Activated T-helper 2 cell treated with anti-CD3 and anti-CD28 coated beads, Interferon-gamma antibody, Interleukin-2, Interleukin-4, amounts not matched to agents 10 μg/mL and 5 μg/mL and 100 μg/mL, durations not matched to agents 14 hours and 24 hours and 36 hours (primary cell): ENCODE results near the gene SELENON. TPM values are rescaled to one million over a fixed set of nuclear protein-coding genes. Genes with fewer than 3 reads are reported as not detected.

Experiments used
- DNase-seq: peaks from one replicate; pipeline ENCODE4 v3.0.0; 2021; ENCODE audit warnings: low spot score
- H3K27ac Mint-ChIP-seq: one replicate; pipeline ENCODE4 v1.8.0; 2021; ENCODE audit warnings: mixed read lengths
- H3K27me3 Mint-ChIP-seq: one replicate; pipeline ENCODE4 v1.8.0; 2021; ENCODE audit warnings: low read depth, mixed read lengths
- H3K36me3 Mint-ChIP-seq: one replicate; pipeline ENCODE4 v1.8.0; 2021; ENCODE audit warnings: low read depth, mixed read lengths
- H3K4me1 Mint-ChIP-seq: one replicate; pipeline ENCODE4 v1.8.0; 2021; ENCODE audit warnings: low read depth, mixed read lengths
- H3K4me3 Mint-ChIP-seq: one replicate; pipeline ENCODE4 v1.8.0; 2021; ENCODE audit warnings: low read depth, mild to moderate bottlenecking, moderate library complexity, mixed read lengths
- H3K9me3 Mint-ChIP-seq: one replicate; pipeline ENCODE4 v1.8.0; 2021; ENCODE audit warnings: mixed read lengths
- intact Hi-C: fragments of 100-400 bp; cut with micrococcal nuclease; formaldehyde crosslinking; loops from one replicate; pipeline ENCODE4 v1.15.1; 2023
- total RNA-seq: library from RNA; stranded (reverse); gene quantifications from 2 replicates; pipeline ENCODE4 v1.2.3, GENCODE V29; 2022

Gene SELENON
- total RNA-seq, 1 donor from 2014 or later: 8.2 TPM

DNA sequence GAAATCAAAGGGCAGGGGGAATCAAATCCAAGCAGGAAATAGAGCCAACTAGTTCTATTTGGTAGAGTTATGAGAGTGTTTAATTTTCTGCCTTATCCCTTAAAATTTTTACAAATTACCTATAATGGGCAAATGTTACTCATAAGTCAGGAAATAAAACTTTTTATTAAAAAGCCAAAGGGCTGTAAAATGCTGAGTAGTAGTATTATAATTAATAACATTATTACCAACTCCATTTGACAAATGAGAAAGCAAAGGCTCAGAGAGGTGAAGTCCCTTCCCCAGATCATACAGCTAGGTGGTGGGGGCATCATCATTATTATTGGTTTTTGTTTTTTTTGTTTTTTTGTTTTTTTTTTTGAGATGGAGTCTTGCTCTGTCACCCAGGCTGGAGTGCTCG, 3.4 kb downstream of the SELENON start:
- H3K9me3 Mint-ChIP-seq: no peaks in the 10 kb centered on the region
- no peak overlapping the region for H3K4me3 Mint-ChIP-seq
- peaks cover 16% of the 10 kb centered on the region for H3K4me1 Mint-ChIP-seq
- H3K27ac Mint-ChIP-seq: no peak overlapping the region
- intact Hi-C loops: no loop called here
- no peak for DNase-seq
- peaks cover 22% of the 10 kb centered on the region for H3K27me3 Mint-ChIP-seq
- H3K36me3 Mint-ChIP-seq: no peaks in the 10 kb centered on the region

- no peak for DNase-seq
- intact Hi-C loops: no loop called here
- H3K4me1 Mint-ChIP-seq: peaks cover 16% of the 10 kb centered on the region
- no peak overlapping the region for H3K27ac Mint-ChIP-seq
- peaks cover 18% of the 10 kb centered on the region for H3K27me3 Mint-ChIP-seq
- H3K9me3 Mint-ChIP-seq: no peaks in the 10 kb centered on the region
- no peak overlapping the region for H3K4me3 Mint-ChIP-seq
- no peaks in the 10 kb centered on the region for H3K36me3 Mint-ChIP-seq
These were observed 4.4 kb downstream of the SELENON start for GRCh38 chr1:25804244-25804963.

- H3K4me1 Mint-ChIP-seq: peaks cover 16% of the 10 kb centered on the region
- DNase-seq: no peak
- no peaks in the 10 kb centered on the region for H3K36me3 Mint-ChIP-seq
- intact Hi-C loops: no loop called here
- no peak overlapping the region for H3K4me3 Mint-ChIP-seq
- H3K27ac Mint-ChIP-seq: no peak overlapping the region
- peaks cover 16% of the 10 kb centered on the region for H3K27me3 Mint-ChIP-seq
- H3K9me3 Mint-ChIP-seq: no peaks in the 10 kb centered on the region
These were observed 5.2 kb downstream of the SELENON start for GRCh38 chr1:25804964-25805862.

DNA sequence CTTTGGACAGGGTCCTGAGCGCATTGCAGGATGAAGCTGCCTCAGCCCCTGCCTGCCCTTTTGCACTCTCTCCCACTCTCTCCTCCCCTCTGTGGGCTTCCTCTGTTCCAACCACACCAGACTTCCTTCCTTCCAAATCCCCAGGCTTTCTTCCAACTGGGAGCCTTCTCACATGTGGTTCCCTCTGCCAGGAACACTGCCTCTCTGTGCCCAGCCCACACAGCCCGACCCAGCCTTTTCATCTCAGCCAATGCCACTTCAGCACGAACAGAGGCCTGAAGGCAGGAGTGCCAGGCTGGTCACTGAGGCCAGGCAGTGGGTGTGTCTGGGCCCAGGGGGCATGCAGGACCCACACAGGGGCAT, 5.9 kb downstream of the SELENON start:
- Mint-ChIP-seq H3K4me3 (no peak overlapping the region), H3K36me3 (no peaks in the 10 kb centered on the region), H3K27ac (no peak overlapping the region), H3K4me1 (peaks cover 14% of the 10 kb centered on the region), H3K27me3 (peaks cover 12% of the 10 kb centered on the region), H3K9me3 (no peaks in the 10 kb centered on the region)
- intact Hi-C loops: no loop called here
- no peak for DNase-seq

DNA sequence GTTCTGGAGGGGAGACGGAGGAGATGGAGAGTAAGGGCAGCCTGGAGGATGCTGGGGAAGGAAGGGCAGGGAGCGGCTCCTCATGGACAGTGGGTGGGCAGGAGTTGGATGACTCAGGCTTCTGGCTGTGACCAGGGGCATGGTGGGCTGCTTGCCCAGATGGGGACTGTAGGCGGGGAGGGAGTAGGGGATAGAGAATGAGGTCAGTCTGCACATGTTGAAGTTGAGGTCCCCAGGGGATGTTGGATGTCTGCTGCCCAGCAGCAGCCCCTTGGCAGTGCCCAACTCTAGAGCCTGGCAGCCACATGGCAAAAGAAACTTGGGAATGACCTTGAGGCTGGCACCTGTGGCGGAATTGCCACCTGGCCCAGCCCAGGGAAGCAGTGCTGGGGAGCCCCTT, 6.4 kb downstream of the SELENON start:
- intact Hi-C loops: no loop called here
- no peaks in the 10 kb centered on the region for H3K36me3 Mint-ChIP-seq
- no peak overlapping the region for H3K27ac Mint-ChIP-seq
- no peaks in the 10 kb centered on the region for H3K9me3 Mint-ChIP-seq
- peaks cover 10% of the 10 kb centered on the region for H3K27me3 Mint-ChIP-seq
- no peak for DNase-seq
- peaks cover 17% of the 10 kb centered on the region for H3K4me1 Mint-ChIP-seq
- no peak overlapping the region for H3K4me3 Mint-ChIP-seq

GRCh38 chr1:25807480-25808390, 7.7 kb downstream of the SELENON start:
- Mint-ChIP-seq H3K4me1 (peaks cover 11% of the 10 kb centered on the region), H3K27me3 (peaks cover 6% of the 10 kb centered on the region), H3K36me3 (no peaks in the 10 kb centered on the region), H3K9me3 (no peaks in the 10 kb centered on the region), H3K4me3 (no peak overlapping the region), H3K27ac (no peak overlapping the region)
- no peak for DNase-seq
- intact Hi-C loops: no loop called here

DNA sequence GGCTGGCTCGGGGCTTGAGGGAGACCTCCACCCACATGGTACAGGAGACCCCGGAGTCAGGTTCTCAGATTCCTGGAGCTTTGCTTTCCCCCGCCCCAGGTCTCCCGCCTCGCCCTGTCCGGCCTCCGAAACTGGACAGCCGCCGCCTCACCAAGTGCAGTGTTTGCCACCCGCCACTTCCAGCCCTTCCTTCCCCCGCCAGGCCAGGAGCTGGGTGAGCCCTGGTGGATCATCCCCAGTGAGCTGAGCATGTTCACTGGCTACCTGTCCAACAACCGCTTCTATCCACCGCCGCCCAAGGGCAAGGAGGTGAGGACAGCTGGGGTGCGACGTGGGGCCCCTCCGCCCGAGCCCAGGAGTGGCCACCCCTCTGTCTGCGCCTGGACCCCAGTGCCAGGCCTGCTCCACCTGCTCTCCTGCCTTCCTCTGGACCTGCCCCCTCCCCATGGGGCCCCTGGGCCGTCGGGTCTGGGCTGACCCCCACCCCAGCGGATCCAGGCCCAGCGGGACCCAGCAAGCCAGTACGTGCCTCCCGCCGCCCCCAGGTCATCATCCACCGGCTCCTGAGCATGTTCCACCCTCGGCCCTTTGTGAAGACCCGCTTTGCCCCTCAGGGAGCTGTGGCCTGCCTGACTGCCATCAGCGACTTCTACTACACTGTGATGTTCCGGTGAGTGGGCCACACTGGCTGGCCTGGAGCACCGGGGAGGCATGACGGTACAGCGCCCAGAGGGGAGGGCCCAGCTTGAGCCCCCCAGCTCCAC, 8.7 kb downstream of the SELENON start:
- intact Hi-C loops: no loop called here
- Mint-ChIP-seq H3K9me3 (no peaks in the 10 kb centered on the region), H3K36me3 (no peaks in the 10 kb centered on the region), H3K27me3 (peaks cover 4% of the 10 kb centered on the region), H3K4me1 (peaks cover 7% of the 10 kb centered on the region), H3K27ac (no peak overlapping the region), H3K4me3 (no peak overlapping the region)
- DNase-seq: no peak

DNA sequence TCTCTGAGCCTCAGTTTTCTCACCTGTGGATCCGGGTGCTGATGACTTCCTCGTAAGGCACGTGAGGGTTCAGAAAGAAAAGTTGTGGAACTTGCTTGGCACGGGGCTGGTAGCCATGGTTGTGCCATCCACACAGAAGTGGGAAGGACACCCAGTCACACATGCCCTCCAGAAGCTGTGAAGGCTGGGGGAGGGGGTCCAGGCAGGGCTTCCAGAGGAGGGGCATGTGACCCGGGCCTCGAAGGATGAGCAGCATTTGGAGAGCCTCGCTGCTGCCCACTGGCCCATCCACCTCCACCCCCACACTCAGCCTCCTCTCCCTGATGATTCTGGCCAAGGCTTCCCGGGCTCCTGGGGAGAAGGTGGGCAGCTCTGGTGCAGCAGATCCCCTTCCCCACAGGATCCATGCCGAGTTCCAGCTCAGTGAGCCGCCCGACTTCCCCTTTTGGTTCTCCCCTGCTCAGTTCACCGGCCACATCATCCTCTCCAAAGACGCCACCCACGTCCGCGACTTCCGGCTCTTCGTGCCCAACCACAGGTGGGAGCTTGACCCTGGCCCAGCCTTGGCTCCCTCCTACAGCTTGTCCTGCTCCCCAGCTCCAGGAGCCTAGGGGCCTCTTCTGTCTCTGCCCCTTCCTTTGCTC, 9.4 kb downstream of the SELENON start:
- Mint-ChIP-seq H3K36me3 (no peaks in the 10 kb centered on the region), H3K27me3 (peaks cover 1% of the 10 kb centered on the region), H3K27ac (no peak overlapping the region), H3K4me1 (peaks cover 3% of the 10 kb centered on the region), H3K4me3 (no peak overlapping the region), H3K9me3 (no peaks in the 10 kb centered on the region)
- intact Hi-C loops: no loop called here
- DNase-seq: no peak

DNA sequence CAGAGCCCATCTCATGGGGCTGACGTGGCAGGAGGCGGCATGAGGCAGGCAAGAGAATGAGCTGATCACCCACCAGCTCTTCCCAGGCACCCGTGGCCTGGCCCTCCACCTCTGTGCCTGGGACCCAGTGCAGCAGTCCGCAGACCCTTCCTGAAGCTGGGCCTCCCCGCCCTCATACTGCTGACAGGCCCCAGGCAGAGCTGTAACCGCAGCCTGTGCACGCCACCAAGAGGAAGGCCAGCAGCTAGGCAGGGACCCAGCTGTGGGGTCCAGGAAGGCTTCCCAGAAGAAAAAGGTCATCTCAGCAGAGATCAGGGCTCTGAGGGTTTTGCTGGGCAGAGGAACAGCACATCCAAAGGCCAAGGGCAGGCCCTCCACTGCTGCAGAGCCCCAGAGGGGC, 9.9 kb downstream of the SELENON start:
- Mint-ChIP-seq H3K27me3 (peaks cover 1% of the 10 kb centered on the region), H3K27ac (no peak overlapping the region), H3K4me3 (no peak overlapping the region), H3K4me1 (peaks cover 3% of the 10 kb centered on the region), H3K9me3 (no peaks in the 10 kb centered on the region), H3K36me3 (no peaks in the 10 kb centered on the region)
- DNase-seq: no peak
- intact Hi-C loops: loop anchor here (10.0 kb wide), 1 partner anchor 285 kb away; no protein-coding TSS in a partner anchor

GRCh38 chr1:25810341-25811299, 10.6 kb downstream of the SELENON start:
- no peak overlapping the region for H3K27ac Mint-ChIP-seq
- no peaks in the 10 kb centered on the region for H3K9me3 Mint-ChIP-seq
- no peaks in the 10 kb centered on the region for H3K36me3 Mint-ChIP-seq

More at GRCh38 chr1:25810341-25811299, 10.6 kb downstream of the SELENON start:
- peaks cover 1% of the 10 kb centered on the region for H3K27me3 Mint-ChIP-seq
- H3K4me1 Mint-ChIP-seq: peaks cover 3% of the 10 kb centered on the region
- peak; percentile 66 for DNase-seq
- H3K4me3 Mint-ChIP-seq: no peak overlapping the region
- intact Hi-C loops: loop anchor here (10.0 kb wide), 1 partner anchor 286 kb away; no protein-coding TSS in a partner anchor
